Ascending aorta (tissue), 2 donors: ENCODE results near the gene PCNX2. TPM values are rescaled to one million over a fixed set of nuclear protein-coding genes. Genes with fewer than 3 reads are reported as not detected.

Experiments
- DNase-seq, 2 donors: peaks; one replicate each; pipeline ENCODE4 v3.0.0-alpha.2; 2019; ENCODE audit warnings: low spot score in 2 of 2
- H3K27ac ChIP-seq, 2 donors: fragments of 200-600 bp; sonication (generic); one replicate each; pipeline ENCODE4 v1.5.1; 2016 to 2017; ENCODE audit warnings: mild to moderate bottlenecking in 1 of 2
- H3K27me3 ChIP-seq: fragments of 200-600 bp; sonication (generic); one replicate; pipeline ENCODE4 v1.5.1; 2017
- H3K36me3 ChIP-seq, 2 donors: fragments of 200-600 bp; sonication (generic); one replicate each; pipeline ENCODE4 v1.5.1; 2016
- H3K4me1 ChIP-seq, 2 donors: fragments of 200-600 bp; sonication (generic); one replicate each; pipeline ENCODE4 v1.5.1; 2016 to 2017; ENCODE audit warnings: mild to moderate bottlenecking in 1 of 2
- H3K4me3 ChIP-seq, 2 donors: fragments of 200-600 bp; sonication (generic); one replicate each; pipeline ENCODE4 v1.5.1; 2016 to 2017; ENCODE audit warnings: mild to moderate bottlenecking in 1 of 2
- H3K9me3 ChIP-seq, 2 donors: fragments of 200-600 bp; sonication (generic); one replicate each; pipeline ENCODE4 v1.5.1; 2016
- intact Hi-C: fragments of 100-400 bp; cut with DNase I; formaldehyde crosslinking; loops from one replicate; pipeline ENCODE4 v1.15.1; 2023
- total RNA-seq: library from RNA; depleted of rRNA; stranded (reverse); fragments of >200 nt; gene quantifications from one replicate; pipeline ENCODE4 v1.1.0, GENCODE V29; 2016
- TF ChIP-seq, protein P1 (sequence below), 3 experiments: fragments of 200-600 bp in 2 of 3; fragments of 450-650 bp in 1 of 3; sonication (generic) in 2 of 3; IDR thresholded peaks; one replicate each; pipeline ENCODE4 v1.5.1; 2016 to 2019; ENCODE audit warnings: antibody characterized with exemption in 3 of 3, mild to moderate bottlenecking in 1 of 3, moderate library complexity in 1 of 3

The PCNX2 gene
- total RNA-seq, 1 donor from 2014 or later: 13.6 TPM

DNA sequence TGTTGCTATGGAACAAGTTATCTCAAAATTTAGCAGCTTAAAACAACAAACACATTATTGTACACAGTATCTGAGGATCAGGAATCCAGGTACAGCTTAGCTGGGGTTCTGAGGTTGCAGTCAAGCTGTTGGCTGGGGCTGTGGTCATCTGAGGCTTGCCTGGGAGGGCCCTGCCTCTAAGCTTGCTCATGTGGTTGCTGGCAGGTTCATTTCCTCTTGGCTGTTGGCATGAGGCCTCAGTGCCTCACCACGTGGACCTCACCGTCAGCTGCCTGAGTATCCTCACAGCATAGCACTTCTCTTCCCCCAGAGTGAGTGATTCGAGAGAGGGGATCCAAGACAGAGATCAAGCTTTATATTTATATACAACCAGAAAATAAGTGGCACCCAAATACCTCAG, 326.6 kb downstream of the PCNX2 start:
- H3K27me3 ChIP-seq: no peaks in the 10 kb centered on the region
- no peak overlapping the region for H3K4me3 ChIP-seq
- peaks cover 0 to 4% of the 10 kb centered on the region in 2 donors for H3K9me3 ChIP-seq
- peaks cover 44 to 73% of the 10 kb centered on the region in 2 donors for H3K36me3 ChIP-seq
- no peak for DNase-seq
- no peak overlapping the region for H3K27ac ChIP-seq
- H3K4me1 ChIP-seq: no peaks in the 10 kb centered on the region
- TF ChIP-seq, protein P1, sequence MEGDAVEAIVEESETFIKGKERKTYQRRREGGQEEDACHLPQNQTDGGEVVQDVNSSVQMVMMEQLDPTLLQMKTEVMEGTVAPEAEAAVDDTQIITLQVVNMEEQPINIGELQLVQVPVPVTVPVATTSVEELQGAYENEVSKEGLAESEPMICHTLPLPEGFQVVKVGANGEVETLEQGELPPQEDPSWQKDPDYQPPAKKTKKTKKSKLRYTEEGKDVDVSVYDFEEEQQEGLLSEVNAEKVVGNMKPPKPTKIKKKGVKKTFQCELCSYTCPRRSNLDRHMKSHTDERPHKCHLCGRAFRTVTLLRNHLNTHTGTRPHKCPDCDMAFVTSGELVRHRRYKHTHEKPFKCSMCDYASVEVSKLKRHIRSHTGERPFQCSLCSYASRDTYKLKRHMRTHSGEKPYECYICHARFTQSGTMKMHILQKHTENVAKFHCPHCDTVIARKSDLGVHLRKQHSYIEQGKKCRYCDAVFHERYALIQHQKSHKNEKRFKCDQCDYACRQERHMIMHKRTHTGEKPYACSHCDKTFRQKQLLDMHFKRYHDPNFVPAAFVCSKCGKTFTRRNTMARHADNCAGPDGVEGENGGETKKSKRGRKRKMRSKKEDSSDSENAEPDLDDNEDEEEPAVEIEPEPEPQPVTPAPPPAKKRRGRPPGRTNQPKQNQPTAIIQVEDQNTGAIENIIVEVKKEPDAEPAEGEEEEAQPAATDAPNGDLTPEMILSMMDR (IDR thresholded peaks at IDR 0.05): no peak
- intact Hi-C loops: no loop called here

DNA sequence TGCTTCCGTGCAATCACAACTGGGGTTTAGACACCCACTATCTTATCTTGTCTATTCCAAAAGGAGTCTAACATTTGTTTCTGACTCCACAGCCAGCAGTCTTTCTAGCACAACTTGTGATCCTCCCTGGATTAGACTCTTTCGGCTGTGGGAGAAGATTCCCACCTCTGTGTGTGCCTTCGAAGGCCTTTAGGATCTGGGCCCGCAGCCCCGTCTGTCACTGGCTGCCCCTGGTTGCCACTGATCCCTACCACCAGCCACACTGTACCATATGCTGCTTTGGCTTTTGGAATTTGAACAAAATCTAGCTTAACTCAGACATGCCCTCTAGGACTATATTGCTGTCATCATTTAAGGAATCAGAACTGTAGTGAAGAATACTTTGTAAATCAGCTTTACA, 327.1 kb downstream of the PCNX2 start:
- TF ChIP-seq, protein P1 (IDR thresholded peaks at IDR 0.05): no peak
- H3K36me3 ChIP-seq: peaks cover 39 to 68% of the 10 kb centered on the region in 2 donors
- no peaks in the 10 kb centered on the region for H3K27me3 ChIP-seq
- H3K4me1 ChIP-seq: no peaks in the 10 kb centered on the region
- H3K9me3 ChIP-seq: no peaks in the 10 kb centered on the region
- no peak overlapping the region for H3K4me3 ChIP-seq
- no peak for DNase-seq
- H3K27ac ChIP-seq: no peak overlapping the region
- intact Hi-C loops: no loop called here

DNA sequence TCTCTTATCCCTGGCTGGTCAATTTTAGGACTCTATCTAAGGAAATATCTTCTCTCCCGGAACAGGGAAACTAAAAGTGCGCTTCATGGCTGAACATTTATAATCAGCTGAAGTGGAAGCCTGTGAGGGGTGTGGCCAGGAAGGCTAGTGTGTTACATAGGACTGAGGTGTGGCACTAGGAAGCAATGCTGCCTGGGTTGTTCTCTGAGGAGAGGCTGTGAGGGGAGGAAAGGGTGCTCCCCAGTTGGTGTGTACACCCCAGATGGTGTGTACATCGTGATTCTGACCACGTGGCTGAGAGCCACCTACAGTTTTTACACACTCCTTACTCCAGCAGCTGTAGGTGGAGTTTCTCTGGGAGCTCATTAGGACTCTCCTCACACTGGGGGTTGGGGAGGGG, 328.9 kb downstream of the PCNX2 start:
- Histone ChIP-seq H3K9me3 (no peaks in the 10 kb centered on the region), H3K27me3 (no peaks in the 10 kb centered on the region), H3K4me3 (no peak overlapping the region), H3K27ac (no peak overlapping the region), H3K4me1 (peaks cover 0 to 4% of the 10 kb centered on the region in 2 donors), H3K36me3 (peaks cover 26 to 54% of the 10 kb centered on the region in 2 donors)
- no peak for DNase-seq
- intact Hi-C loops: no loop called here
- TF ChIP-seq, protein P1 (IDR thresholded peaks at IDR 0.05): no peak

- Histone ChIP-seq H3K27me3 (no peaks in the 10 kb centered on the region), H3K27ac (no peak overlapping the region), H3K9me3 (no peaks in the 10 kb centered on the region), H3K36me3 (peaks cover 20 to 46% of the 10 kb centered on the region in 2 donors), H3K4me3 (no peak overlapping the region), H3K4me1 (peaks cover 0 to 4% of the 10 kb centered on the region in 2 donors)
- DNase-seq: no peak
- intact Hi-C loops: no loop called here
- TF ChIP-seq, protein P1 (IDR thresholded peaks at IDR 0.05): no peak
Observed at GRCh38 chr1:232965912-232966217, 329.7 kb downstream of the PCNX2 start.

DNA sequence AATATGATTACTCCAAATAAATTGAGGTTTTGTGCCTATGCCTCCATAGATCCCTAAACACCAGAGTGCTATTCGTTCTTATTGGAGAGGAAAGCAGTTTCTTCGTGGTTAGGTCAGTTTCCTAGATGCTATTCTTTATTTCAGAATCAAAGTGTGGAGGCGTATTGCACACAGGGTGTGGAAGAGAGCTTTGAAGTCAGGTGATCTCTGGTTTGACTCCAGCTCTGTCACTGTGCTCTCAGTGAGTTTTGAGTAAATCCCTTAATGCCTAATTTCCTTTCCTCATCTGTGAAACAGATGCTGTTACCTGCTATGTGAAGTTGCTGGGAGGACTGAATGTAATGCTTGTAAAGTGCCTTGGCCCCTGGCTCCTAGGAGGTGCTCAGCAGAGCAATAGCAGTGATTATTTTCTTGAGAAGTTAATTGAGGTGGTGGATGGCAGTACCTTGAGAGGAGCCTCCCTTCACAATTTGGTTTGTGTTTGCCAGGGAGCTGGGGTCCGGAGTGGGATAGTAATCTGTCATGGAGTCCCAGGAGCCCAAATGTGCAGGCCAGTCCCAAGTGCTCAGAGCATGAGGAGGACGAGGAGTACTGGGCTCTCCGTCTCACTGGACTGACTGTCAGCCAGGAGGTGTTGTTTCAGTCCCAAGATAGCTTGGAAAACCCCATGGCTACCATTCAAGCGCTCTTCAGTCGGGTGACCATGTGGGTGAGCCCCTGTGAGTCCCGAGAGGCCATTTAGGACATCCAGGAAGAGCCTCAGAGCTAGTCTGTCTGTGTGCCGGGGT, 330.2 kb downstream of the PCNX2 start:
- H3K4me1 ChIP-seq: peaks cover 0 to 4% of the 10 kb centered on the region in 2 donors
- intact Hi-C loops: no loop called here
- no peak overlapping the region for H3K27ac ChIP-seq
- TF ChIP-seq, protein P1 (IDR thresholded peaks at IDR 0.05): no peak
- no peak for DNase-seq
- peaks cover 16 to 40% of the 10 kb centered on the region in 2 donors for H3K36me3 ChIP-seq
- no peaks in the 10 kb centered on the region for H3K27me3 ChIP-seq
- H3K9me3 ChIP-seq: no peaks in the 10 kb centered on the region
- H3K4me3 ChIP-seq: no peak overlapping the region
